ENCODE measurements around the gene RPH3AL. TPM values are rescaled to one million over a fixed set of nuclear protein-coding genes. Genes with fewer than 3 reads are reported as not detected.

RPH3AL gene
- total and polyA plus RNA-seq, 2 of the 8 experiments (the other 6 are each of a cell fraction or from before 2014, with no cell fraction given) = 5.6 to 5.8 TPM

GRCh38 chr17:351449-351738, 1.2 kb downstream of the RPH3AL start:
- Histone ChIP-seq H3K9me3 (ENCODE audit: insufficient read depth in 2 of 2, low read depth in 1 of 2, low read length in 1 of 2) (peaks cover 3 to 12% of the 10 kb centered on the region in 2 experiments; a peak in 2 of 4 replicates), H3K27me3 (replicated peaks in 1 of 4; ENCODE audit: control insufficient read depth in 3 of 4, extremely low read depth in 1 of 4, insufficient read depth in 3 of 4, low read length in 3 of 4) (no peaks in the 10 kb centered on the region), H3K14ac (ENCODE audit: insufficient read length) (no peak overlapping the region), H3K79me1 (ENCODE audit: low read depth, low read length) (no peaks in the 10 kb centered on the region), H2AK5ac (ENCODE audit: low read depth, low read length) (no peak overlapping the region), H3K23ac (ENCODE audit: insufficient read length) (no peak overlapping the region), H4K91ac (replicated peaks; ENCODE audit: insufficient read length, low read length) (no peak overlapping the region), H3K79me2 (ENCODE audit: control insufficient read depth in 1 of 2, insufficient read depth in 2 of 2, low read length in 2 of 2) (no peaks in the 10 kb centered on the region), H4K20me1 (replicated peaks in 1 of 2; ENCODE audit: control insufficient read depth in 1 of 2, insufficient read depth in 2 of 2, low read length in 2 of 2) (no peaks in the 10 kb centered on the region), H3K4me2 (ENCODE audit: insufficient read depth in 1 of 2, low read depth in 2 of 2, low read length in 2 of 2) (no peak overlapping the region), H2BK120ac (replicated peaks; ENCODE audit: low read depth, low read length) (no peak overlapping the region), H2BK5ac (ENCODE audit: low read depth, low read length) (peak overlapping the region; percentile 44; the same call in 1 of the 2 replicates), H2AFZ (ENCODE audit: low read length) (no peak overlapping the region), H3K4me3 (ENCODE audit: extremely low read depth in 1 of 4, insufficient read depth in 2 of 4, low read depth in 3 of 4, low read length in 4 of 4) (no peak overlapping the region), H3K4me1 (replicated peaks in 1 of 4; ENCODE audit: control insufficient read depth in 3 of 4, insufficient read depth in 4 of 4, low read length in 3 of 4) (peaks cover 0 to 9% (median 3%) of the 10 kb centered on the region in 4 experiments; a peak in 4 of 7 replicates), H3K36me3 (ENCODE audit: control insufficient read depth in 2 of 4, insufficient read depth in 4 of 4, low read length in 3 of 4) (no peaks in the 10 kb centered on the region), H4K8ac (ENCODE audit: extremely low read depth, insufficient read depth, low read length) (no peak overlapping the region), H3K23me2 (ENCODE audit: low read depth, low read length) (peaks cover 2% of the 10 kb centered on the region; the same call in 1 of the 2 replicates), H2BK12ac (ENCODE audit: low read depth, low read length) (0 out of 2 replicates have a peak overlapping the region, but pooled peaks have one; percentile 42), H3K4ac (replicated peaks; ENCODE audit: insufficient read length, low read depth, low read length) (no peak overlapping the region), H3K9ac (replicated peaks in 1 of 4; ENCODE audit: extremely low read depth in 1 of 4, low read depth in 3 of 4, low read length in 3 of 4) (no peak overlapping the region), H2BK20ac (ENCODE audit: low read length) (no peak overlapping the region), H3K27ac (ENCODE audit: low read depth, low read length) (no peak overlapping the region), H3K18ac (ENCODE audit: extremely low read depth, low read length) (no peak overlapping the region), H2BK15ac (ENCODE audit: low read length) (no peak overlapping the region), H3K56ac (replicated peaks; ENCODE audit: insufficient read length, low read depth, low read length) (no peak overlapping the region), H4K5ac (ENCODE audit: insufficient read length, low read depth, low read length) (no peak overlapping the region)
- WGBS, 2 experiments (ENCODE audit: extremely low coverage in 1 of 2, insufficient coverage in 1 of 2, insufficient read length in 1 of 2, insufficient replicate concordance in 2 of 2, low coverage in 1 of 2, low lambda C conversion rate in 2 of 2, missing lambda C conversion rate in 1 of 2) = 93 to 100% methylated on average over 3 to 6 of the region's 6 CpGs
- CTCF ChIA-PET (ENCODE audit: partially characterized antibody) = interaction anchor here (1.1 to 1.3 kb wide), 2 partner anchors 43 to 186 kb away, joined by 3 to 7 read pairs; no protein-coding TSS in a partner anchor
- no peak for DNase-seq (ENCODE audit: low read depth in 1 of 2, low spot score in 2 of 2)
- POLR2A ChIA-PET (ENCODE audit: partially characterized antibody) = no interaction called here
- no peak for FAIRE-seq
- no peak for TF ChIP-seq SP2 (IDR thresholded peaks at IDR 0.05; ENCODE audit: low read length)
- TF ChIP-seq USF2 (IDR thresholded peaks at IDR 0.05; ENCODE audit: low read length) = no peak
- no peak for TF ChIP-seq POLR2AphosphoS5 (IDR thresholded peaks at IDR 0.05; ENCODE audit: low read depth, low read length)
- no peak for TF ChIP-seq YY1 (IDR thresholded peaks at IDR 0.05; ENCODE audit: low read depth, low read length)
- no peak for TF ChIP-seq HDAC6 (IDR thresholded peaks at IDR 0.05; ENCODE audit: low read depth, low read length)
- no peak for TF ChIP-seq CBX5 (IDR thresholded peaks at IDR 0.05; ENCODE audit: low read depth, low read length)
- no peak for TF ChIP-seq KDM5A (IDR thresholded peaks at IDR 0.05; ENCODE audit: low read length)
- TF ChIP-seq EP300 (IDR thresholded peaks at IDR 0.05; ENCODE audit: borderline replicate concordance in 1 of 2, low read depth in 2 of 2, low read length in 2 of 2) = no peak
- no peak for TF ChIP-seq JUN (IDR thresholded peaks at IDR 0.05; ENCODE audit: low read depth, low read length)
- no peak for TF ChIP-seq RAD21 (IDR thresholded peaks at IDR 0.05 in 1 of 2, conservative IDR thresholded peaks at IDR 0.05 in 1 of 2; ENCODE audit: low read depth in 2 of 2, low read length in 2 of 2)
- TF ChIP-seq SRF (IDR thresholded peaks at IDR 0.05; ENCODE audit: low read depth, low read length) = no peak
- no peak for TF ChIP-seq SIRT6 (IDR thresholded peaks at IDR 0.05; ENCODE audit: low read length)
- no peak for TF ChIP-seq BCL11A (IDR thresholded peaks at IDR 0.05; ENCODE audit: low read depth in 2 of 2, low read length in 2 of 2)
- TF ChIP-seq SIX5 (IDR thresholded peaks at IDR 0.05; ENCODE audit: low read depth, low read length) = no peak

All from H1 (cell line).